ENCODE data around the gene CDC14B. TPM values are rescaled to one million over a fixed set of nuclear protein-coding genes. Genes with fewer than 3 reads are reported as not detected.

The CDC14B gene
- polyA plus RNA-seq, 1 donor from 2014 or later = 7.0 TPM

GRCh38 chr9:96497117-96497399 lies 122.6 kb downstream of the CDC14B start:
- H3K27me3 ChIP-seq (ENCODE audit: insufficient read depth, low read depth, low read length) = no peaks in the 10 kb centered on the region
- H3K79me2 ChIP-seq (replicated peaks; ENCODE audit: insufficient read depth, low read length) = no peaks in the 10 kb centered on the region

GRCh38 chr9:96496368-96497116 lies 123.1 kb downstream of the CDC14B start:
- H3K9me3 ChIP-seq (ENCODE audit: low read length) = no peaks in the 10 kb centered on the region
- no peaks in the 10 kb centered on the region for H3K79me2 ChIP-seq (replicated peaks; ENCODE audit: insufficient read depth, low read length)
- no peaks in the 10 kb centered on the region for H3K9me2 ChIP-seq (ENCODE audit: insufficient read depth, low read length)
- no peaks in the 10 kb centered on the region for H3F3A ChIP-seq (ENCODE audit: insufficient read depth, low read length, poor library complexity, severe bottlenecking)
- no peaks in the 10 kb centered on the region for H3K36me3 ChIP-seq (ENCODE audit: insufficient read depth, low read length)
- H3K9ac ChIP-seq (ENCODE audit: low read length) = no peak overlapping the region
- no peak overlapping the region for H3K4me3 ChIP-seq (ENCODE audit: low read length)
- no peak overlapping the region for H3K4me2 ChIP-seq (ENCODE audit: low read length)
- no peaks in the 10 kb centered on the region for H4K20me1 ChIP-seq (ENCODE audit: insufficient read depth)
- no peaks in the 10 kb centered on the region for H3K27me3 ChIP-seq (ENCODE audit: insufficient read depth, low read depth, low read length)
- H3K27ac ChIP-seq (ENCODE audit: low read length) = no peak overlapping the region
- H2AFZ ChIP-seq (ENCODE audit: low read depth, low read length) = no peak overlapping the region
- TF ChIP-seq TAF1 (IDR thresholded peaks at IDR 0.05; ENCODE audit: low read depth) = no peak
- TF ChIP-seq SMC3 (conservative IDR thresholded peaks at IDR 0.05; ENCODE audit: poor library complexity) = no peak
- TF ChIP-seq CTCF (IDR thresholded peaks at IDR 0.05; ENCODE audit: poor library complexity, severe bottlenecking) = no peak
- TF ChIP-seq EZH2 (IDR thresholded peaks at IDR 0.05; ENCODE audit: borderline replicate concordance, insufficient read depth, low read length, poor library complexity, severe bottlenecking) = no peak
- TF ChIP-seq EP300 (conservative IDR thresholded peaks at IDR 0.05; ENCODE audit: poor library complexity, severe bottlenecking) = no peak
- no peak for TF ChIP-seq MXI1 (conservative IDR thresholded peaks at IDR 0.05; ENCODE audit: poor library complexity, severe bottlenecking)

More at GRCh38 chr9:96497117-96497399, 122.6 kb downstream of the CDC14B start:
- Histone ChIP-seq H2AFZ (ENCODE audit: low read depth, low read length) (no peak overlapping the region), H3K9ac (ENCODE audit: low read length) (no peak overlapping the region), H3K4me2 (ENCODE audit: low read length) (no peak overlapping the region), H3K9me3 (ENCODE audit: low read length) (no peaks in the 10 kb centered on the region), H3K9me2 (ENCODE audit: insufficient read depth, low read length) (no peaks in the 10 kb centered on the region), H3K27ac (ENCODE audit: low read length) (no peak overlapping the region), H3K36me3 (ENCODE audit: insufficient read depth, low read length) (no peaks in the 10 kb centered on the region), H4K20me1 (ENCODE audit: insufficient read depth) (no peaks in the 10 kb centered on the region), H3K4me3 (ENCODE audit: low read length) (no peak overlapping the region), H3F3A (ENCODE audit: insufficient read depth, low read length, poor library complexity, severe bottlenecking) (no peaks in the 10 kb centered on the region)
- no peak for TF ChIP-seq REST (IDR thresholded peaks at IDR 0.05; ENCODE audit: borderline replicate concordance)
- TF ChIP-seq TAF1 (IDR thresholded peaks at IDR 0.05; ENCODE audit: low read depth) = no peak
- TF ChIP-seq MXI1 (conservative IDR thresholded peaks at IDR 0.05; ENCODE audit: poor library complexity, severe bottlenecking) = no peak
- TF ChIP-seq EZH2 (IDR thresholded peaks at IDR 0.05; ENCODE audit: borderline replicate concordance, insufficient read depth, low read length, poor library complexity, severe bottlenecking) = no peak
- TF ChIP-seq EP300 (conservative IDR thresholded peaks at IDR 0.05; ENCODE audit: poor library complexity, severe bottlenecking) = no peak
- no peak for TF ChIP-seq CTCF (IDR thresholded peaks at IDR 0.05; ENCODE audit: poor library complexity, severe bottlenecking)
- TF ChIP-seq RAD21 (conservative IDR thresholded peaks at IDR 0.05) = no peak
- TF ChIP-seq SMC3 (conservative IDR thresholded peaks at IDR 0.05; ENCODE audit: poor library complexity) = no peak
- no peak for TF ChIP-seq POLR2AphosphoS5 (IDR thresholded peaks at IDR 0.05)

Data from neural cell (in vitro differentiated cells).